Measurements from ENCODE around the gene CEP295NL.
A peak's percentile ranks its signal among the peaks of the same experiment; 100 is the strongest.
"Not testable (repeated sequence)": the region's sequence is repeated elsewhere in the genome, so short reads cannot be mapped to it uniquely, and the experiment has no call there.

Gene CEP295NL

DNA sequence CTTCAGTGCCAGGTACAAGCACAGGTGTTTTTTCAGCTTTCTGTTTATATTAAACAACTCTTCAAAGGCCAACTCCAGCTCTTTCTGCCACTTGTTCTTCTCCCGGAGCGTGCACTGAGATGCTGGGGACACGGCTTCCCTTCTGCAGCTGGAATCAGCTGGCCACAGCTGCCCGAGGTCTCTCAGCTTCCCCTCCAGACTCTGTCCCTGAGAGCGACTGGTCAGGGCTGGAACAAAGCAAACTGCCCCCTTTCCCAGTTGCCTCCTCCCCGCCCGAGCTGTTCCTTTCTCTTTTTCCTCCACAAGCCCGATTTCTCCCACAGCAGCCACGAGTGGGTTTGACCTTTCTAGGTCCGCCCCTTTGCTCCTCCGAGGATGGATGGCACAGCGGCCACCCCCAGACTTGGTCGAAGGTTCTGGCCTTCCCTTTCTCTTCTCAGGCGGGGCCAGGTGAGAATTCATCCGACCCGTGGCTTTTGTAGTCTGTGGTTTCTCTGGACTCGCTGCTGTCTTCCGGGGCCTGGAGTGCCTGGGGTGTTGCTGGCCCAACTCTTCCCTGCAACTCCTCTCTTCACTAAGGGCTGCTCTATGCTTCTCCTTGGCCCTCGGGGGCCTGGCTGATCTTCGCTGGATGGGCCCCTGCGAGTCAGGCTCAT, 11.5 kb downstream of the CEP295NL start:
- peak overlapping the region; percentile 86 for H3K9ac ChIP-seq (ENCODE audit: low read length)
- peak overlapping the region; percentile 54 for H3K4me3 ChIP-seq (ENCODE audit: low read length)
- H2AFZ ChIP-seq (ENCODE audit: low read length), result no peak overlapping the region
- no peaks in the 10 kb centered on the region for H3K9me3 ChIP-seq (replicated peaks; ENCODE audit: insufficient read depth, low read length)
- H3K9me2 ChIP-seq (replicated peaks; ENCODE audit: insufficient read depth, low read length), result no peaks in the 10 kb centered on the region
- no peaks in the 10 kb centered on the region for H4K20me1 ChIP-seq (ENCODE audit: insufficient read depth, low read length)
- peaks cover 53% of the 10 kb centered on the region for H3F3A ChIP-seq (ENCODE audit: insufficient read depth, low read length)
- TF ChIP-seq EZH2 (optimal IDR thresholded peaks at IDR 0.05; ENCODE audit: low read depth, low read length), result no peak
- TF ChIP-seq, protein P1, sequence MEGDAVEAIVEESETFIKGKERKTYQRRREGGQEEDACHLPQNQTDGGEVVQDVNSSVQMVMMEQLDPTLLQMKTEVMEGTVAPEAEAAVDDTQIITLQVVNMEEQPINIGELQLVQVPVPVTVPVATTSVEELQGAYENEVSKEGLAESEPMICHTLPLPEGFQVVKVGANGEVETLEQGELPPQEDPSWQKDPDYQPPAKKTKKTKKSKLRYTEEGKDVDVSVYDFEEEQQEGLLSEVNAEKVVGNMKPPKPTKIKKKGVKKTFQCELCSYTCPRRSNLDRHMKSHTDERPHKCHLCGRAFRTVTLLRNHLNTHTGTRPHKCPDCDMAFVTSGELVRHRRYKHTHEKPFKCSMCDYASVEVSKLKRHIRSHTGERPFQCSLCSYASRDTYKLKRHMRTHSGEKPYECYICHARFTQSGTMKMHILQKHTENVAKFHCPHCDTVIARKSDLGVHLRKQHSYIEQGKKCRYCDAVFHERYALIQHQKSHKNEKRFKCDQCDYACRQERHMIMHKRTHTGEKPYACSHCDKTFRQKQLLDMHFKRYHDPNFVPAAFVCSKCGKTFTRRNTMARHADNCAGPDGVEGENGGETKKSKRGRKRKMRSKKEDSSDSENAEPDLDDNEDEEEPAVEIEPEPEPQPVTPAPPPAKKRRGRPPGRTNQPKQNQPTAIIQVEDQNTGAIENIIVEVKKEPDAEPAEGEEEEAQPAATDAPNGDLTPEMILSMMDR (IDR thresholded peaks at IDR 0.05; ENCODE audit: low read length), result no peak
- no peak for TF ChIP-seq EZH2phosphoT487 (IDR thresholded peaks at IDR 0.05; ENCODE audit: low read length)
- H3K27me3 ChIP-seq (replicated peaks; ENCODE audit: insufficient read depth, low read length), result no peaks in the 10 kb centered on the region
- H3K4me2 ChIP-seq (ENCODE audit: low read depth, low read length), result peak overlapping the region; percentile 84
- peak overlapping the region; percentile 97 for H3K27ac ChIP-seq (ENCODE audit: low read length)
- no peaks in the 10 kb centered on the region for H3K36me3 ChIP-seq (replicated peaks; ENCODE audit: insufficient read depth, low read length)
- peak; percentile 77 for DNase-seq
- peaks cover 82% of the 10 kb centered on the region for H3K79me2 ChIP-seq (ENCODE audit: low read length)
- H3K4me1 ChIP-seq (ENCODE audit: low read length), result peaks cover 53% of the 10 kb centered on the region

DNA sequence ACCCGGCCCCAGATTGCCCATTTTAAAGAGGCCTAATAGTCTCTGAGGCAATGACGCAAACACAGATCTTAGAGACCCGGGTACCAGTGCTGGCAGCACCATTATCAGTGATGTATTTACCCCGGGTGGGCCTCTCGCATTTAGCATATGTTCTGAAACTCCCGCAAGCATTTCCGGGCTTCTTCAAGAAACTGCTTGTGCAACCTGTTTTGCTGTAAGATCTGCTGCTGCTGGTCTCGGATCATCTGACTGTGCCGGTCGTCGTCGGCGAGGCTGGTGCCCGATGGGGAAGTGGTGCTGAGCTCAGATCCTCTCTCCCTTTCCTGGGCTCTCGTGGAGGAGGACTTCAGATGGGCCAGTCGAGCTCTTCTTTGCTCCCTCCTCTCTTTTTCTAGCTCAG, 12.5 kb downstream of the CEP295NL start:
- H3K36me3 ChIP-seq (replicated peaks; ENCODE audit: insufficient read depth, low read length), result no peaks in the 10 kb centered on the region
- DNase-seq, result peak; percentile 98
- H3K27me3 ChIP-seq (replicated peaks; ENCODE audit: insufficient read depth, low read length), result no peaks in the 10 kb centered on the region
- H3K9ac ChIP-seq (ENCODE audit: low read length), result peak overlapping the region; percentile 86
- H4K20me1 ChIP-seq (ENCODE audit: insufficient read depth, low read length), result no peaks in the 10 kb centered on the region
- peaks cover 53% of the 10 kb centered on the region for H3K4me1 ChIP-seq (ENCODE audit: low read length)
- H3F3A ChIP-seq (ENCODE audit: insufficient read depth, low read length), result peaks cover 53% of the 10 kb centered on the region
- H3K79me2 ChIP-seq (ENCODE audit: low read length), result peaks cover 82% of the 10 kb centered on the region
- no peak overlapping the region for H2AFZ ChIP-seq (ENCODE audit: low read length)
- peak overlapping the region; percentile 84 for H3K4me2 ChIP-seq (ENCODE audit: low read depth, low read length)
- no peaks in the 10 kb centered on the region for H3K9me2 ChIP-seq (replicated peaks; ENCODE audit: insufficient read depth, low read length)
- H3K27ac ChIP-seq (ENCODE audit: low read length), result peak overlapping the region; percentile 97
- H3K9me3 ChIP-seq (replicated peaks; ENCODE audit: insufficient read depth, low read length), result no peaks in the 10 kb centered on the region
- TF ChIP-seq, protein P1 (IDR thresholded peaks at IDR 0.05; ENCODE audit: low read length), result no peak
- TF ChIP-seq EZH2 (optimal IDR thresholded peaks at IDR 0.05; ENCODE audit: low read depth, low read length) (no peak), EZH2phosphoT487 (IDR thresholded peaks at IDR 0.05; ENCODE audit: low read length) (no peak)
- H3K4me3 ChIP-seq (ENCODE audit: low read length), result peak overlapping the region; percentile 54

DNA sequence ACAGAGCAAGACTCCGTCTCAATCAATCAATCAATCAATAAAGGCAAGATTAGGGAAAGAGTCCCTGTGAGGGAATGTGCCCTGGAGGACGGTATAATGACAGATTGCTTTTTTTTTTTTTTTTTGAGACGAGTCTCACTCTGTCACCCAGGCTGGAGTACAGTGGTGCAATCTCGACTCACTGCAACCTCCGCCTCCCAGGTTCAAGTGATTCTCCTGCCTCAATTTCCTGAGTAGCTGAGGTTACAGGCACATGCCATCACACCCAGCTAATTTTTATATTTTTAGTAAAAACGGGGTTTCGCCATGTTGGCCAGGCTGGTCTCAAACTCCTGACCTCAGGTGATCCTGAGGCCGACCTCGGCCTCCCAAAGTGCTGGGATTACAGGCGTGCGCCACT, 12.9 kb downstream of the CEP295NL start:
- H3F3A ChIP-seq (ENCODE audit: insufficient read depth, low read length), result peaks cover 53% of the 10 kb centered on the region
- not testable (repeated sequence) for H3K36me3 ChIP-seq (replicated peaks; ENCODE audit: insufficient read depth, low read length); H2AFZ ChIP-seq (ENCODE audit: low read length); DNase-seq; H4K20me1 ChIP-seq (ENCODE audit: insufficient read depth, low read length); H3K9me3 ChIP-seq (replicated peaks; ENCODE audit: insufficient read depth, low read length); H3K27me3 ChIP-seq (replicated peaks; ENCODE audit: insufficient read depth, low read length); H3K9me2 ChIP-seq (replicated peaks; ENCODE audit: insufficient read depth, low read length)
- H3K4me1 ChIP-seq (ENCODE audit: low read length), result peaks cover 49% of the 10 kb centered on the region
- peak overlapping the region; percentile 84; the same call in 1 of the 2 replicates for H3K4me2 ChIP-seq (ENCODE audit: low read depth, low read length)
- H3K4me3 ChIP-seq (ENCODE audit: low read length), result peak overlapping the region; percentile 37; the same call in 1 of the 2 replicates
- peak overlapping the region; percentile 97 for H3K27ac ChIP-seq (ENCODE audit: low read length)
- peak overlapping the region; percentile 86 for H3K9ac ChIP-seq (ENCODE audit: low read length)
- peaks cover 82% of the 10 kb centered on the region for H3K79me2 ChIP-seq (ENCODE audit: low read length)

DNA sequence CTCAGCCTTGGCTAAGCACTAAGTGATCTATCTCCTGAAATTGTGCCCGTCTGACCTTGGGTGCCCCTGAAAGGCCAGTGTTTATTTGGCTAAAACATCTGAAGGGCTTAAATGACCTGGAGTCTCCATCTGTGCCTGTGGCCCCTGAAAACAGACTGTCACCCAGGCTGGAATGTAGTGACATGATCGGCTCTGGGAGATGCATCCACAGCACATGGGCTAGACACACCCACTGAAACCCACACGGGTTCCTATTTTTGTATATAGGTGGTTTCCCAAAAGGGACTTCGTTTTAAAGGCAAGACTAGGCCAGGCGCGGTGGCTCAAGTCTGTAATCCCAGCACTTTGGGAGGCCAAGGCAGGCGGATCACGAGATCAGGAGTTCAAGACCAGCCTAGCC, 13.5 kb downstream of the CEP295NL start:
- Histone ChIP-seq H3K9me3 (replicated peaks; ENCODE audit: insufficient read depth, low read length) (no peaks in the 10 kb centered on the region), H3K9ac (ENCODE audit: low read length) (peak overlapping the region; percentile 86), H3K4me1 (ENCODE audit: low read length) (peaks cover 49% of the 10 kb centered on the region), H3K27me3 (replicated peaks; ENCODE audit: insufficient read depth, low read length) (no peaks in the 10 kb centered on the region), H3K79me2 (ENCODE audit: low read length) (peaks cover 82% of the 10 kb centered on the region), H3K27ac (ENCODE audit: low read length) (peak overlapping the region; percentile 97), H3K4me2 (ENCODE audit: low read depth, low read length) (peak overlapping the region; percentile 84), H3K4me3 (ENCODE audit: low read length) (peak overlapping the region; percentile 37), H3K9me2 (replicated peaks; ENCODE audit: insufficient read depth, low read length) (no peaks in the 10 kb centered on the region), H3K36me3 (replicated peaks; ENCODE audit: insufficient read depth, low read length) (no peaks in the 10 kb centered on the region), H3F3A (ENCODE audit: insufficient read depth, low read length) (peaks cover 53% of the 10 kb centered on the region), H4K20me1 (ENCODE audit: insufficient read depth, low read length) (no peaks in the 10 kb centered on the region), H2AFZ (ENCODE audit: low read length) (no peak overlapping the region)
- peak; percentile 93 for DNase-seq
- TF ChIP-seq, protein P1 (IDR thresholded peaks at IDR 0.05; ENCODE audit: low read length), result no peak
- TF ChIP-seq EZH2phosphoT487 (IDR thresholded peaks at IDR 0.05; ENCODE audit: low read length), result no peak
- no peak for TF ChIP-seq EZH2 (optimal IDR thresholded peaks at IDR 0.05; ENCODE audit: low read depth, low read length)

Measured in MM.1S (cell line).